Mesenchymal stem cell (in vitro differentiated cells and primary cell): Measurements from ENCODE around the gene UBTD2.
A peak's percentile ranks its signal among the peaks of the same experiment; 100 is the strongest.

Experiments
- DNase-seq: peaks from one replicate; pipeline ENCODE4 v3.0.0-alpha.2; 2013
- H2AFZ ChIP-seq: one replicate; pipeline ENCODE4 v1.6.1; 2013; ENCODE audit warnings: low read depth, mild to moderate bottlenecking, control low read depth, inconsistent platforms, low read length, moderate library complexity
- H2AK5ac ChIP-seq: 2 replicates; pipeline ENCODE4 v1.6.1; 2013; ENCODE audit warnings: low read length, moderate library complexity, mild to moderate bottlenecking, inconsistent platforms; ENCODE audit not compliant: severe bottlenecking
- H2BK120ac ChIP-seq: one replicate; pipeline ENCODE4 v1.6.1; 2013; ENCODE audit warnings: low read depth, mild to moderate bottlenecking, inconsistent platforms, low read length, moderate library complexity
- H2BK12ac ChIP-seq, 2 experiments: one replicate each; pipeline ENCODE4 v1.6.1; 2013; ENCODE audit warnings: inconsistent platforms in 2 of 2, low read length in 2 of 2, mild to moderate bottlenecking in 2 of 2, moderate library complexity in 2 of 2, control low read depth in 1 of 2
- H2BK15ac ChIP-seq: one replicate; pipeline ENCODE4 v1.6.1; 2013; ENCODE audit warnings: mild to moderate bottlenecking, low read depth, inconsistent platforms; ENCODE audit not compliant: poor library complexity, severe bottlenecking
- H2BK5ac ChIP-seq: 2 replicates; pipeline ENCODE4 v1.6.1; 2013; ENCODE audit warnings: low read depth, mild to moderate bottlenecking, low read length, control low read depth, inconsistent platforms; ENCODE audit not compliant: poor library complexity, severe bottlenecking
- H3K14ac ChIP-seq, 2 experiments: one replicate each; pipeline ENCODE4 v1.6.1; 2013; ENCODE audit warnings: inconsistent platforms in 2 of 2, low read length in 2 of 2, control low read depth in 1 of 2, mild to moderate bottlenecking in 1 of 2, moderate library complexity in 1 of 2
- H3K18ac ChIP-seq, 2 experiments: one replicate each; pipeline ENCODE4 v1.6.1; 2013; ENCODE audit warnings: inconsistent platforms in 2 of 2, low read length in 2 of 2, control low read depth in 1 of 2, low read depth in 1 of 2, mild to moderate bottlenecking in 1 of 2
- H3K23ac ChIP-seq, 2 experiments: one replicate each; pipeline ENCODE4 v1.6.1; 2013; ENCODE audit warnings: inconsistent platforms in 2 of 2, low read length in 2 of 2, mild to moderate bottlenecking in 2 of 2, moderate library complexity in 2 of 2, control low read depth in 1 of 2
- H3K27ac ChIP-seq: 2 replicates; pipeline ENCODE4 v1.5.1; 2013; ENCODE audit warnings: mild to moderate bottlenecking, moderate library complexity, low read length, control low read depth, inconsistent platforms; ENCODE audit not compliant: poor library complexity, severe bottlenecking
- H3K27me3 ChIP-seq, 2 experiments: 2 replicates each; pipeline versions ENCODE4 v1.6.1 to v1.7.0; 2013; ENCODE audit warnings: low read length in 2 of 2, mild to moderate bottlenecking in 2 of 2, moderate library complexity in 2 of 2, control low read depth in 1 of 2, inconsistent platforms in 1 of 2; ENCODE audit not compliant: control insufficient read depth in 1 of 2, insufficient read depth in 1 of 2
- H3K36me3 ChIP-seq, 2 experiments: 2 replicates each; pipeline versions ENCODE4 v1.6.1 to v1.7.0; 2013; ENCODE audit warnings: low read length in 2 of 2, control low read depth in 1 of 2, inconsistent platforms in 1 of 2, low read depth in 1 of 2, mild to moderate bottlenecking in 1 of 2; ENCODE audit not compliant: insufficient read depth in 2 of 2, control insufficient read depth in 1 of 2
- H3K4ac ChIP-seq, 2 experiments: one replicate each; pipeline ENCODE4 v1.6.1; 2013; ENCODE audit warnings: inconsistent platforms in 2 of 2, low read length in 2 of 2, mild to moderate bottlenecking in 2 of 2, moderate library complexity in 2 of 2, control low read depth in 1 of 2, low read depth in 1 of 2
- H3K4me1 ChIP-seq: 2 replicates; pipeline ENCODE4 v1.6.1; 2013; ENCODE audit warnings: low read depth, low read length, control low read depth; ENCODE audit not compliant: control insufficient read depth, insufficient read depth
- H3K4me2 ChIP-seq: 2 replicates; pipeline ENCODE4 v1.6.1; 2013; ENCODE audit warnings: low read length, mild to moderate bottlenecking, inconsistent platforms; ENCODE audit not compliant: poor library complexity, severe bottlenecking
- H3K4me3 ChIP-seq, 2 experiments: 2 replicates each; pipeline versions ENCODE4 v1.5.1 to v1.7.0; 2013; ENCODE audit warnings: low read length in 2 of 2, mild to moderate bottlenecking in 2 of 2, control low read depth in 1 of 2, low read depth in 1 of 2; ENCODE audit not compliant: insufficient read depth in 1 of 2
- H3K79me1 ChIP-seq: replicated peaks from 2 replicates; pipeline ENCODE4 v1.6.1; 2013; ENCODE audit warnings: mild to moderate bottlenecking, control low read depth, low read length, inconsistent platforms; ENCODE audit not compliant: poor library complexity, severe bottlenecking
- H3K9ac ChIP-seq: 2 replicates; pipeline ENCODE4 v1.7.0; 2013; ENCODE audit warnings: mild to moderate bottlenecking, low read length, moderate library complexity
- H3K9me3 ChIP-seq: 2 replicates; pipeline ENCODE4 v1.7.0; 2013; ENCODE audit warnings: mild to moderate bottlenecking, low read length; ENCODE audit not compliant: control insufficient read depth
- H4K8ac ChIP-seq: one replicate; pipeline ENCODE4 v1.6.1; 2013; ENCODE audit warnings: inconsistent platforms, mild to moderate bottlenecking, low read length, moderate library complexity
- H4K91ac ChIP-seq: one replicate; pipeline ENCODE4 v1.6.1; 2013; ENCODE audit warnings: mild to moderate bottlenecking, low read length, inconsistent platforms
- WGBS: methylation state at CpG from one replicate; pipeline ENCODE4 v1.1.7; 2013; ENCODE audit warnings: mixed read lengths; 5-methylcytosine and 5-hydroxymethylcytosine counted together

The UBTD2 gene

DNA sequence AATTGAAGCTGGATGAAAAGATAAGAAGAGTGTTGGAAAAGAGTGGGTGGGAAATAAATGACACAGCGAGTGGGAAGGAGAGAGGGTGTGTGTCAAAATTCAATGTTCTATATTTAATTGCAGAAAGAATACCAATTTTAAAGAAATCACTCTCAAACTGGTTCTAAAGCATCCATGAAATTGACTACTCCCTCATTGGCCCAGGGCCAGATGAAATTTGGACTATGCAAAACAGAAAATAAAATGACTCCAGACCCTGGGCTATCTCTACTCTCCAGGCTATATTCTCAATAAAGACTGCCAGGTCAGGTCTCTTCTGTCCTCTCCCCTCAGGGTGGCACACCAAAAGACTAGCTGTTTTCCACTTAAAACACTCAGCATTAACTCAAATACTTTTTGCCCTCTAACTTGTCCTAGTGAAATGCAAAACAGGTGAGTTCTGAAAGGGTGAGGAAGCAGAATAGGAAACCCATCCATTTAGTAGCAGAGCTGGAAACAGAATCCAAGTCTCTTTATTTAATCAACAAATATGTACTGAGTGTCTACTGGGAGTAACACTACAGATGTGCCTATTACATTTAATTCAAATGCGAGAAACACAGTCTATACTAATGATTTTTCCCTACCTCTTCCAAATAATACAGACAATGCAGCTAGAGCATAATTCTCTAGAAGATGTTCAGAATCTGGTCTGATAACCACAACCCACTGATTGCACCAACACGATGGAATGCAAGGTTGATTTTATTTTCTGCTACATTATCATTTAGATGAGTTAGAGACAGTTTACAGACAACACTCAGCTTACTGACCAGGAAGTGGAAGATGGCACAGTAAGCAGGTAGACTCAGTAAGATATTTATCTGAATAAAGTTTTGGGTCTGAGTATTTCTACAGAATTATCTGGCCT, 47.5 kb downstream of the UBTD2 start:
- H2BK12ac ChIP-seq, result no peak overlapping the region
- no peak overlapping the region for H2BK5ac ChIP-seq
- no peak overlapping the region for H4K91ac ChIP-seq
- H3K27ac ChIP-seq, result no peak overlapping the region
- H3K4me2 ChIP-seq, result no peak overlapping the region
- H2AFZ ChIP-seq, result no peak overlapping the region
- no peak overlapping the region for H3K9ac ChIP-seq
- no peak overlapping the region for H3K18ac ChIP-seq
- H4K8ac ChIP-seq, result no peak overlapping the region
- no peak overlapping the region for H3K23ac ChIP-seq
- no peak overlapping the region for H2BK120ac ChIP-seq
- H3K9me3 ChIP-seq, result no peaks in the 10 kb centered on the region
- no peak for DNase-seq
- no peaks in the 10 kb centered on the region for H3K27me3 ChIP-seq
- 91% methylated on average over 1 of the region's 3 CpGs for WGBS
- no peak overlapping the region for H3K14ac ChIP-seq
- no peak overlapping the region for H2AK5ac ChIP-seq
- H2BK15ac ChIP-seq, result no peak overlapping the region
- no peak overlapping the region for H3K4me3 ChIP-seq
- H3K79me1 ChIP-seq, result peaks cover 9% of the 10 kb centered on the region
- no peak overlapping the region for H3K4ac ChIP-seq
- H3K36me3 ChIP-seq, result peaks cover 5 to 28% of the 10 kb centered on the region in 2 experiments
- peaks cover 1% of the 10 kb centered on the region for H3K4me1 ChIP-seq

DNA sequence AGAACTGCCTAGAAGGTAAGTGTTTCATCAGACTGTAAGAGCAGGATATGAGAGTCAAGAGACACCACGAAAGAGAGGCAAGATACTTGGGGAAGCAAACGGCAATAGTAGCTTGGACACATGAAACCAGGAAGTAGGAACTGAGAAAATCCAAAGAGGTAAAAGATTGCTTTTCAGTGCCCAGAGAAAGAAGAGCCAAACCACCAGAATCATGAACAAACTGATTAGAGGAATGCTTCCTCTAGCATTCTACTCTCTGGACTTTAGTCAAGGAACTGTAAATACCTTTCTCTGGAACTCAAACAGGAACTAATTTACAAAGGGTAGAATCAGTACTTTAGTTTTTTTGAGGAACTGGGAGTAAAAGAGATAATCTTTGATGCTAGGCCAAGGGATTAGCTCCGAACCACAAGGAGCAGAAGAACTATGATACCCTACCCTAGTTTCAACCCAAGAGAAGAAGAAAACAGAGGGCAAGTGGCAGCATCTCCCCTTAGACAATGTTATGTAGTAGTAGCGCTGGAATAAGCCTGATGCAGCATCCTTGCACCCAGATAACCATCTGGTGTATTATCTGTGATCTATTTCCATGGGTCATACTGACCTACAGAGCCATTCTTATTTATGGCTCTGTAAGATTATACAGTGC, 48.3 kb downstream of the UBTD2 start:
- Histone ChIP-seq H3K27ac (no peak overlapping the region), H4K91ac (no peak overlapping the region), H2BK120ac (no peak overlapping the region), H3K4ac (no peak overlapping the region), H3K36me3 (peaks cover 5 to 34% of the 10 kb centered on the region in 2 experiments), H2AFZ (no peak overlapping the region), H3K4me1 (peaks cover 1% of the 10 kb centered on the region), H2BK15ac (no peak overlapping the region), H3K14ac (no peak overlapping the region), H3K27me3 (no peaks in the 10 kb centered on the region), H4K8ac (no peak overlapping the region), H3K9me3 (no peaks in the 10 kb centered on the region), H2AK5ac (no peak overlapping the region), H3K18ac (no peak overlapping the region), H3K4me2 (no peak overlapping the region), H2BK12ac (no peak overlapping the region), H3K79me1 (peaks cover 11% of the 10 kb centered on the region), H3K4me3 (no peak overlapping the region), H2BK5ac (no peak overlapping the region), H3K23ac (no peak overlapping the region), H3K9ac (peak overlapping the region; percentile 27)
- DNase-seq, result no peak
- WGBS, result 63% methylated on average over 3 of the region's 4 CpGs

DNA sequence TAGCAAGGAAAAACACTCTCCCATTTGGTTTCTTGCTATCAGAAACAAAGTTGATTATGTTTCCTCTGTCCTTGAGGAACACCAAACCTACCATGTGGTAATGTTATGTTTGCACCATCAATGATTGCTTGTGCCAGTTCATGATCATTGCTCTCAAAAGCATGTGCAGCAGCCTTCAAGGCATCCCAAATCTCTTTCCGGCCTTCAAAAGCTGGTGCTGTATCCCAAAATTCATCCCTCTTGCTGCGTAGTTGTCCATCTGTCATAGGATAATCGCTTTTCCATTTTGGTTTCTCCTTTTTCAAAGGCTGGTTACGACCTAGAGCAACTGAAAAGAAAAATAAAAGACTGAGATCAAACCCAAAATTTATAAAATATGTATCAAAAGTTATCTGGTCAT, 49.5 kb downstream of the UBTD2 start:
- Histone ChIP-seq H4K91ac (no peak overlapping the region), H2BK15ac (no peak overlapping the region), H3K4me1 (peaks cover 1% of the 10 kb centered on the region), H3K4me2 (no peak overlapping the region), H2BK12ac (no peak overlapping the region), H3K9me3 (no peaks in the 10 kb centered on the region), H2BK120ac (no peak overlapping the region), H3K23ac (no peak overlapping the region), H3K79me1 (peaks cover 11% of the 10 kb centered on the region), H3K27me3 (no peaks in the 10 kb centered on the region), H2AFZ (no peak overlapping the region), H3K9ac (no peak overlapping the region), H3K36me3 (peaks cover 5 to 41% of the 10 kb centered on the region in 2 experiments), H3K4me3 (no peak overlapping the region), H2BK5ac (no peak overlapping the region), H4K8ac (no peak overlapping the region), H3K14ac (no peak overlapping the region), H3K27ac (no peak overlapping the region), H3K18ac (no peak overlapping the region), H3K4ac (no peak overlapping the region), H2AK5ac (no peak overlapping the region)
- no peak for DNase-seq
- 100% methylated on average over 2 of the region's 4 CpGs for WGBS

DNA sequence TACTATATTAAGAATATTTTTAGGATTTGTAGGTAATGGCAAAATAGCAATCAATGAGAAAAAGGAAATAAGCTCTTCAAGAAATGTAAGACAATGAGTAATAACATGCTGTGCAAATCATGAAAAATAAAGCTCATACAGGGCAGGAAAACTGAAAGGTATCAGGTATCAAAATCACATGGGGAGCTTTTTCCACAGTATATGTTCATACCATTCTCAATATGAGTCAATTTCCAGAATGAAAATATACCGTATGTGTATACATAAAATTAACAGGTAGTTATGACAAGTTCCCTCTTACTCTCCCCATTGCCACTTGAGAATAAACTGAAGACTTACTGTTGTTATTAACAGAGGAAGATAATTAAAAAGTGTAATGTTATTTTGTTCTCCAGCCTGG, 53.7 kb downstream of the UBTD2 start:
- Histone ChIP-seq H2BK5ac (no peak overlapping the region), H3K9ac (no peak overlapping the region), H3K4ac (no peak overlapping the region), H2AK5ac (no peak overlapping the region), H3K4me2 (no peak overlapping the region), H3K79me1 (peaks cover 14% of the 10 kb centered on the region), H2BK120ac (no peak overlapping the region), H3K36me3 (peaks cover 5 to 69% of the 10 kb centered on the region in 2 experiments), H3K9me3 (no peaks in the 10 kb centered on the region), H2BK12ac (no peak overlapping the region), H4K8ac (no peak overlapping the region), H3K14ac (no peak overlapping the region), H3K23ac (no peak overlapping the region), H4K91ac (no peak overlapping the region), H3K4me3 (no peak overlapping the region), H2AFZ (no peak overlapping the region), H3K27me3 (no peaks in the 10 kb centered on the region), H2BK15ac (no peak overlapping the region), H3K27ac (no peak overlapping the region), H3K4me1 (no peaks in the 10 kb centered on the region), H3K18ac (no peak overlapping the region)
- no peak for DNase-seq
- WGBS, result no CpG with 5 or more reads among the region's 1 CpG
